HG03045 (cell line): ENCODE data around the gene TOR2A.

Experiments used
- ATAC-seq: cut with Tn5 transposase; IDR thresholded peaks from one replicate; pipeline ENCODE4 v1.9.1; 2021; ENCODE audit warnings: mild to moderate bottlenecking, moderate library complexity; ENCODE audit not compliant: unreplicated experiment

The TOR2A gene

GRCh38 chr9:127721391-127721821 lies 13.7 kb downstream of the TOR2A start:
- ATAC-seq = no peak

GRCh38 chr9:127720865-127721227 lies 14.2 kb downstream of the TOR2A start:
- no peak for ATAC-seq

DNA sequence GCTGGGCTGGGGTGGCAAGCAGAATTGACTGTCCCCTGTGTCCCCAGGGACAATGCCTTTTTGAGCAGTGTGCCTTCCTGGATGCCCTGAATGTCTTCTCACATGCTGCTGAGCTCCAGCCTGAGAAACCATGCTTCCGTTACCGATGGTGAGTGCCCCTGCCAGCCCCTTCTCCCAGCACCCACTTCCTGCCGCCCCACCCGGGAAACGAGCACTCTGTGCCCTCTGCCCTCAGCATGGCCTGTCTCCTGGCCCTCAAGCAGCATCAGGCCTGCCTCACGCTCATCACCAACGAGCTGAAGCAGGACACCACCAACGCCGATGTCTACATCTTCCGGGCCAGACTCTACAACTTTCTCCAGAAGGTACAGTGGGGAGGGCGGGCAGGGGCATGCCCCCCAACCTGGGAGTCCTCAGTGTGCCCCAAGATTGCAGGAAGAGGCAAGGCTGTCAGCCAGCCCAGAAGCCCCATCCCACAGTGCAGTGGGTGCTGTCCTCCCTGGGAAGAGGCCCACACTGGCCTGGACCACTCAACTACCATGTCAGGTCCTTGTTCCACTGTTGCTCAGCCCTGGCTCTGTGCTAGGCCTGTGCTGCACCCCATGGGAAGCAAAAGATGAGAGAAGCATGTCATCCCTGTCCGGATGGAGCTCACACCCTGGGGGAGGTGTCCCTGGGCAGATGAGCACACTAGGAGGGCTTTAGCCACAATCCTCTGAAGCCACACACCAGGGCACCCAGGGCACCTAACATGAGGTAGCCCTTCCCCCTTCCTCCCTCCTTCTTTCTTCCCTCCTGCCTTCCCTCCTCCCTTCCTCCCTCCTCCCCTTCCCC lies 14.8 kb downstream of the TOR2A start:
- no peak for ATAC-seq

DNA sequence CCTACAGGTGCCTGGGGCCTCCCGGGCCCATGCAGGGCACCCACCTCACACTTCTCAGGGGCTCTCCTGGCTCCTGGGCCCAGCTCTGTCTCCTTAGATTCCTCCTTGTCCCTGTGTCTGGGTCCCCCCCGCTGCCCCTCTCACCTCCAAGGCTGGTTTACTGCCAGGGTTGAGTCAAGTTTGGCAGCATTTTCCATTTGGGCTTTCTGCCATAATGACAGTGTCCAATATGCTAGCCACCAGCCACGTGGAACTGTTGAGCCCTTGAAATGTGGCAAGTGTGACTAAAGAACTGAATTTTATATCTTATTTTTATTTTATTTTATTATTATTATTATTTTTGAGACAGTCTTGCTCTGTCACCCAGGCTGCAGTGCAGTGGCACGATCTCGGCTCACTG lies 17.3 kb downstream of the TOR2A start:
- no peak for ATAC-seq

DNA sequence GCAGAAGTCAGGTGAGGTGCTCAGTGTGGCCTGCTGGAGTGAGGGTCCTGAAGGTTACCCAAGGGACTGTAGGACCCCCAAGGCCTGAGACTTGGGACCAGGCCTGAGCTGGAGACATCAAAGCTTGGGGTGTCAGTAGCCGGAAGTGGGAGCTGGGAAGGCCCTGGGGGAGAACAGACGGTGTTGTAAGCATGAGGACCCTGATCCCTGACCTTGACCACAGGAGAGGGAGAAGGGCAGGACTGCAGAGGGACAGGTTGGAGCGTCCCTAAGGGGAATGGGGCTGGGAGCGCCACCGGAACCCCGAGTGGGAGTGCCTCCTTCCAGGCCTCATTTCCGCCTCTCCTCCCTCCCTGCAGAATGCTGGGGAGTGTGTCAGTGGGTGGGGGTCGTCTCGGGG lies 18.7 kb downstream of the TOR2A start:
- no peak for ATAC-seq

- ATAC-seq = peak; percentile 90
Measured at GRCh38 chr9:127715470-127716337, 19.4 kb downstream of the TOR2A start, which contains the start of the genes PTRH1 and TTC16. Gene PTRH1 (minus strand): TSS chr9:127715663. CDS start chr9:127715639, 24 bp downstream. Gene TTC16 (plus strand): TSS chr9:127716079. CDS start chr9:127716146, 67 bp downstream.

DNA sequence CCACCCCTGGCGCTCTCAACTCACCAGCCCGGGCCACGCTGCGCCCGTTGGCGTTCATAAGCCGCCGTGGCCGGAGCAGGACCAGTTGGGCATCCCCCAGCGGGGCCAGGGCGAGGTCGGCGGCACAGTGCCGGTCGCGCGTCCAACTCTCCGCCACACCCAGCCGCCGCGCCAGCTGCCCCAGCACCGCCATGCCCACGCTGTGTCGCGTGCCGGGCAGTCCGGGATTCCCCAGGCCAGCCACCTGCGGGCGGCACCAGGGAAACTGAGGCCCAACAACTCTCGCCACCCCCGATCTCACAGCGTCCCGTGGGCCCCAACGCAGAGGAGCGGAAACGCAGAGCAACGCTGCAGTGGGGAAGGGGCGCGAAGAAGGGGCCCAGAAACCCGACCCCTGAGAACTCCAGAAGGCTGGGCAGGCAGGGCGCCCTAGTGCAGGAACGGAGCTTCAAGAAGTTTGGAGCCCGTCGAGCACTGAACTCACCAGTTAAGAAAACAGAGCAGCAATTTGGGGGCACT lies 20.1 kb downstream of the TOR2A start:
- no peak for ATAC-seq

DNA sequence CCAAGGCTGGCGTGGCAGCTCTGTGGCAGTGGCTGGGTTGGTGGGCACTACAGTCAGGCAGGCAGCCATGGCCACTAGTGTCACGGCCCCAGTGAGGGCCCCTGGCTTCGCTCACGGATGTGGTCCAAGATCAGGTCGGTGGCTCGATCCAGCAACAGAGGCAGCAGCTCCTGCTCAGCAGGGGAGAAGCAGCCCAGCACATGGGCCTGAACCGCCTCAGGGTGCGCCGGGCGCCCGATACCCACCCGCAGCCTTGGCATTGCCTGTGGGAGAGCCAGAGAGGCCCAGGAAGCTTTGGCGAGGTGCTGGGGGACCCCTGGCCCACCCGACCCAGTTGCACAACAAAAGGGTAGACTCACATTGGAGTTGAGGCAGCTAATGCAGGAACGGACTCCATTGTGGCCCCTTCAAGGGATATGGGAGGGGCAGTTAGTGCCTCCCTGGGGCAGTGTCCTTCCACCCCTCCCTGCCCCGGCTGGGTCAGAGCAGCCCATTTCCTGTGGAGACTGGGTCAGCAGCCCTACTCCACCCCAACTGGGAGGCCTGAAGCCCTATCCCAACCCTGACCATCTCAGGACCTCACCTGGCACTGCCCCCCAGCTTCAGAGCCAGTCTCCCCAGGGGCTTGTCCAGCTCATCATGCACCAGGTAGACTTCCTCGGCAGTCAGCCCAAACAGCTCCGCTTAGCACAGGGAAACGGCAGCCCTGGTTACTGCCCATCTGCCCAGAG lies 20.9 kb downstream of the TOR2A start:
- no peak for ATAC-seq

DNA sequence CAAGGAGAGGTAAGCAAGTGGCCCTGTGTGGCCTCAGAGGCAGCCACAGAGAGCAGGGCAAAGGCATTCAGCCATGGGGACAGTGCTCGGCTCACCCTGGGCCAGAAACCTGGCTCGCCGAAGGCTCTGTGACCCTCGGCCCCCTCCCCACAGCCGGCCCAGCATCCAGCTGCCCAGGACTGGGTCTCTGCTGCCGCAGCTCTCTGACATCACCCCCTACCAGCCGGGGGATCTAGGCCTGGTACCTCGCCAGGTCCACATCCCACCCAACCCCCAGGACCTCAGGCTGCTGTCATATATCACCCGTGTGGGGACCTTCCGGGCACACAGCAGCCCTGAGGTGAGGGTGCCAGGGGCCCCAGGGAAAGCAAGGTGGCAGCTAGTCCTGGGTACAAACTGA lies 22.2 kb downstream of the TOR2A start:
- ATAC-seq = no peak

DNA sequence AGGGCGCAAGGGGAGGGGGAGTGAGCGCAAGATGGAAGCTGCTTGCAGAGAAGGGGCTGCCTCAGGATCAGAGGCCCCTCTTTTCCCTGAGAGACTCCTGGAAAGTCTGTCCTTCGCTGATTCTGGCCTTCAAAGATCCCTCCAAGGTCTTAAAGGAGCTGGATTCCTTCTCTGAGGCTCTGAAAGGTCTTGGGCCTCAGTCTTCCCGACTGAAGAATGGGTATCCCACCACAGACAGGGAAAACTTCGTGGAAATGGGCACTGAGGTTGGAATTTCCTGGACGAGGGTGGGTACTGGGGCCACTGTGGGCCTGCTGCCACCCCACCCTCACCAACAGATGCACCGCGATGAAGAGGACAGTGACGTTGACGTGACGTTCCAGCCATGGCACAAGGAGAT lies 22.7 kb downstream of the TOR2A start:
- no peak for ATAC-seq

DNA sequence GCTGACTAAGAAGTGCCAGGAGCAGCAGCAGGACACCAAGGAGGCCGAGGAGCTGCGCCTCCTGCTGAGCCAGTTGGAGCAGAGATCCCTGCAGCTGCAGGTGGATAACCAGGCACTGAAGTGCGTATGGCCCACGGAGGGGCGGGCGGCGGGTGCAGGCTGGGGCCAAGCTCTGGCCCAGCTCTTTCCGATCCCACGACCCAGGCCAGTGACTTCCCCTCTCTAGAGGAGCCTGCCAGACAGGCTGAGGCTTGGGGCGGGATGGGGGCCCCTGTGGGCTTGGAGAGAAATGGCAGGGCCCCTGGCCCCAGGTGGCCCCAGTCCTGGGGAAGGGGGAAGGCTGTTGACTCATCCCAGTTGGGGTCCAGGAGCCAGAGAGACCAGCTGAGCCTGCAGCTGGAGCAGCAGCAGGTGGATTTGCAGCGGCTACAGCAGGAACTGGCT lies 23.2 kb downstream of the TOR2A start:
- no peak for ATAC-seq

- ATAC-seq = no peak
Measured at GRCh38 chr9:127711226-127711701, 23.8 kb downstream of the TOR2A start.

DNA sequence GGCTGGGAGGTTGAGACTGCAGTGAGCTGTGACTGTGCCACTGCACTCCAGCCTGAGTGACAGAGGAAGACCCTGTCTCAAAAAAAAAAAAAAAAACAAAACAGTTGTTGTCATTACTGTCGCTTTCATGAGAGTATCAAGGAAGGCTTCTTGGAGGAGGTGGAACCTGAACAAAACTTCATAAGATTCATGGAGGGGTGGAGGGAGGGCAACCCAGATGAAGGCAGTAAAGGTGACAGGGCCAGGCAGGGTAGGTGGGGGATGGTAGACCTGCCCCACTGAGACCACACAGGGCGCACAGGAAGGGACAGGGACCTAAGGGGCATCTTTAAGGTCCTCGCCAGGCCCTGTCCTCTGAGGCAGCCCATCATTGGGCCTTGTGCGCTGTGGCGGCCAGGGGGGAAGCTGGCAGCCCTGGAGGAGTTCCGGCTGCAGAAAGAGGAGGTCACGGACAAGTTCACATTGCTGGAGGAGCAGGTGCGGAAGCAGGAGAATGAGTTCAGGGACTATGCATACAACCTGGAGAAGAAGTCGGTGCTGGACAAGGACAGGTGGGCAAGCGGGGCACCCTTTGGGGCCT lies 24.8 kb downstream of the TOR2A start:
- no peak for ATAC-seq

DNA sequence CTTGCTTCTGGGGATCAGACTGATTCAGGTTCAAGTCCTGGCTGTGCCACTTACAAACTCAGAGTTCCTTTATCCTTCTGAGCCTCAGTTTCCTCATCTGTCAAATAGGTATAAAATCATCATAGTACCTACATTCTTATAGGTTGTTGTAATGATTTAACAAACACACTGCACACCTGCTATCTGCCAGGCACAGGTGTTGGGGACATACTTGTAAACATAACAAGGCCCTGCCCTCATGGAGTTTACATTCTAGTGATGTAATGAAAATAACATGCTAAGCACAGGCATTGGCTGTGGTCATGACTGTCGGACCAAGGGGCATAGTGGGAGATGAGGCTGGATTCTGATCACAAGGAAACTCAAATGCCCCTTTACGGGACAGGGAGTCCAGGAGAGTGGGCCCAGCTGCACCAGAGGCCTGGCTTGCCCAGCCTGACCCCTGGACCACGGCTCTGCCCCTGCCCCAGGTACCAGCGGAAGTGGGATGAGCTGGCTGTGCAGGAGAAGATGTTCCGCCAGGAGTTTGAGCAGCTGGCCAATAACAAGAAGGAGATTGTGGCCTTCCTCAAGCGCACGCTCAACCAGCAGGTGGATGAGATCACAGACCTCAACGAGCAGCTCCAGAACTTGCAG lies 26.0 kb downstream of the TOR2A start:
- ATAC-seq = no peak

DNA sequence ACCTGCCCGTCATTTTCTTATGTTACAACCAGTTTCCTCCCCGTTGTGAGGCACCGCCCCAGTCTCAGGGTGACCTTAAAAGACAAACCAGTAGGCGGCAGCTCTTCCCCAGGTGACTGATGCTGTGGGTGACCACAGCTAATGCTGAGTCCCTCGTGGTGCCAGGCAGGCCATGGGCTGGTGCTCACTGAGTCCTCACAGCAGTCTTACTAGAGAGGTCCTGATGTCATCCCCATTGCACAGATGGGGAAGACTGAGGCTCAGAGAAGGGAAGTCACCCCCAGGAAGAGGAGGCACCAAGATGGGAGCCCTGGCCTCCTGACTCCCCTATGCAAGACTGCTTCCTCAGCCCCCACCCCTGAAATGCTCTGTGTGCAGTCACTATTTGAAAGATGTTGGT lies 27.3 kb downstream of the TOR2A start:
- no peak for ATAC-seq

DNA sequence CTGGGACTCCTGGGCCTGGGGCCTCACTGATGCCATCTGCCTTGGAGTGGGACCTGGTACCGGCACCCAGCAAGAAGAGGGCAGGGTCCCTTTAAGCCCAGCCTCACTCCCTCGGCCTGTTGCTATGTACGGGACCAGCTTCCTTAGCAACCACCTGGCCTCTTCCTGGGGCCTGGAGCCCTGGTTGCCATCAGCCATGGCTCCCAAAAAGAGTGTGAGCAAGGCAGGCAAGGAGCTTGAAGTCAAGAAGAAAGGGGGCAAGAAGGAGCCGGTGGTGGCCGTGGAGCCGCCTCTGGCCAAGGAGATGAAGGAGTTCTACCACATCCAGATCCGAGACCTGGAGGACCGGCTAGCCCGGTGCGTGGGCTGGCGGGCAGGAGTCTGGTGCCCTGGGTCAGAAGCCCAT lies 28.3 kb downstream of the TOR2A start, which contains the start of gene CFAP157:
Gene CFAP157, plus strand, starts transcription at position 153 of the 406 bp plus-strand sequence. Its CDS starts 44 bp downstream, at position 197.
- ATAC-seq = no peak

DNA sequence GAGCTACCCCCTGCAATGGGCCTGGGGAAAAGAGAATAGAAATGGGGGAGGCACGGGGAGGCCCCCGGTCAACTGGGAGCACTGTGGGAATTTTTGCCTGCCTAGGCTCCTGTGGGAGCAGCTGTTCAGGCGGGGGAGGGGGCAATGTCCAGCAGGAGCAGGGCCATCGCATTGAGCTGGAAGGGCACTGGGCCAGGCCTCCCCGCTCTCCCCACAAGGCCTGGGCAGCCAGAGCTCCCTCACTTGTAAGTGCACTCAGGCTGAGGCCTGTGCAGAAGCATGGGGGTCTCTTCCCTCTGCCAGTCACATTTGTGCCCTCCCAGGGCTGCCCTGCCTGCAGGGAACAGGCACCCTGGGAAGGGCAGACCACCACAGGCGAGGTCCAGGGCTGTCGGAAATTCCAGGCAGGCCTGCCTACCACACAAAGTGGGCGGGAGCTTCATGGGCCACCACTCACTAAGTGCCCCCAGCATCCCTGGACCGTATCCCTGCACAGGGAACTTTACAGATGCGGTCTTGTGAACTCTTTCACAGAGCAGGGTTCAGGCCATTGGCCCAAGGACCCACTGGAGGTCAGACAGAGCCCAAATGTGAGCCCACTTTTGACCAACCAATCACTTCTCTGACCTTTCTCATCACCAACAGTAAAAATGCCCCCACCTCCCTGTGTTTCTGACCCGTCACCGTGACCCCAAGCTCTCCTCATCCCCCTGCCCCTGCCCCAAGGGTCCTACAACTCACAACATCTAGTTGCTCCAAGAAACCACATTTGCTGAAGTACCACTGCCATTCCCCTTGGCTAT lies 29.3 kb downstream of the TOR2A start:
- ATAC-seq = no peak

- ATAC-seq = no peak
Measured at GRCh38 chr9:127703289-127703946, 31.7 kb downstream of the TOR2A start.
